Measurements from ENCODE around the gene COL24A1. TPM values are rescaled to one million over a fixed set of nuclear protein-coding genes. Genes with fewer than 3 reads are reported as not detected.

The COL24A1 gene
- total RNA-seq, 4 donors from 2014 or later, result 1.2 to 4.7 (median 3.3) TPM

DNA sequence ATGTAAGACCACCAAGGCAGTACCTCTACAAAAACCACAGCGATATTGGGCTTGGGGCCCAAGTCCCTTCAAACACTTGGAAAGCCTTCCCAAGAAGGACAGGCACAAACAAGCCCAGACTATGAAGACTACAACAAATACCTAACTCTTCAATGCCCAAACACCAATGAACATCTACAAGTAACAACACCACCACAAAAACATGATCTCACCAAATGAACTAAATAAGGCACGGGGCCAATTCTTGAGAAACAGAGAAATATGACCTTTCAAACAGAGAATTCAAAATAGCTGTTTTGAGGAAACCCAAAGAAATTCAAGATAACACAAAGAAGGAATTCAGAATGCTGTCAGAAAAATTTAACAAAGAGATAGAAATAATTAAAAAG lies 86.8 kb downstream of the COL24A1 start:
- H3K9me3 ChIP-seq, result no peaks in the 10 kb centered on the region
- H3K27ac ChIP-seq, result no peak overlapping the region
- WGBS, 2 donors (ENCODE audit: low coverage in 1 of 2), result 54 to 75% methylated on average over 1 to 2 of the region's 2 CpGs
- no peaks in the 10 kb centered on the region for H3K36me3 ChIP-seq
- no peak for TF ChIP-seq EP300 (IDR thresholded peaks at IDR 0.05)
- no peak for TF ChIP-seq POLR2AphosphoS5 (IDR thresholded peaks at IDR 0.05)
- no peak for TF ChIP-seq POLR2A (IDR thresholded peaks at IDR 0.05)
- TF ChIP-seq CTCF (IDR thresholded peaks at IDR 0.05), result no peak
- H3K4me3 ChIP-seq, result no peak overlapping the region
- ATAC-seq, result no peak
- no peaks in the 10 kb centered on the region for H3K27me3 ChIP-seq
- H3K4me1 ChIP-seq, result peaks cover 0 to 5% (median 0%) of the 10 kb centered on the region in 3 donors

DNA sequence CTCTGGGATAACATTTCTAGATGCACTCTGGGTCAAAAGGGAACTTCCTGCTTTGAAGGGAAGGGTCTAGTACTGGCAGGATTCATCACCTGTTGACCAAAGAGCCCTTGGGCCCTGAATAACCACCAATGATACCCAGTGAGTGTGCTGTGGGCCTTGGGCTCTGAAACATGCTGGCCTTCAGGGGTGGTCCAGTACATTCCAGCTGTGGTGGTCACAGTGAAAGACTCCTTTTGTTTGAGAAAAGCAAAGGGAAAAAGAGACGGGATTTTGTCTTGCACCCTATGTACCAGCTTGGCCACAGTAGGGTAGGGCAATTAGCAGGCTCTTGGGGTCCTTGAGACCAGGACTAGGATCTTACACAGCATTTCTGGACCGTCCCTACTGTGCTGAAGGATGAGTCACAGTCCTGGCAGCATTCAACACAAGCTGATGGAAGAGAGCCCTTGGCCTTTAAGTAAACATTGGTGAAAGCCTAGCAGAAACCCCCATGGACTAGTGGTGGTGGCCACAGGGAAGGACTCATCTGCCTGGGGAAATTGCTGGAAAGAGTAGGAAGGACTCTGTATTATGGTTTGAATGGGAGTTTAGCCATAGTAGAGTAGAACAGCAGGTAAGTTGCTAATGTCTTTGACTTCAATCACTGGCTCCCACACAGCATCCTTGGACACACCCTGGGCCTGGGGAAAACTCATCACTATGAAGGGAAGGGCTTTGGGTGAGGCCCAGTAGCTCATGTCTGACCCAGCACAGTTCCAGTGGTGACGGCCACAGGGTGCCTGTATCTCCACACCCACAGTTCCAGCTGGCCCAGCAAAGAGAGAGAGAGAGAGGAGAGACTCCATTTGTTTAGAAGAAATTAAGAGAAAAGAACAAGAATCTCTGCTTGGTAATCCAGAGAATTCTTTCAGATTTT lies 87.5 kb downstream of the COL24A1 start:
- ATAC-seq, result peak; percentile 31
- H3K27ac ChIP-seq, result no peak overlapping the region
- WGBS, 2 donors (ENCODE audit: low coverage in 1 of 2), result 60 to 80% methylated on average over 2 to 3 of the region's 3 CpGs

GRCh38 chr1:86068271-86068721 lies 88.3 kb downstream of the COL24A1 start:
- WGBS, 2 donors (ENCODE audit: low coverage in 1 of 2), result 0 to 50% methylated on average over 1 to 2 of the region's 3 CpGs
- TF ChIP-seq POLR2A (IDR thresholded peaks at IDR 0.05) (no peak), EP300 (IDR thresholded peaks at IDR 0.05) (no peak)
- Histone ChIP-seq H3K9me3 (no peaks in the 10 kb centered on the region), H3K4me1 (peaks cover 0 to 5% (median 0%) of the 10 kb centered on the region in 3 donors), H3K4me3 (no peak overlapping the region), H3K27ac (no peak overlapping the region), H3K27me3 (no peaks in the 10 kb centered on the region), H3K36me3 (no peaks in the 10 kb centered on the region)
- no peak for ATAC-seq

More for the DNA sequence above, 87.5 kb downstream of the COL24A1 start:
- no peak overlapping the region for H3K4me3 ChIP-seq
- no peaks in the 10 kb centered on the region for H3K36me3 ChIP-seq
- H3K4me1 ChIP-seq, result peaks cover 0 to 5% (median 0%) of the 10 kb centered on the region in 3 donors
- no peaks in the 10 kb centered on the region for H3K9me3 ChIP-seq
- TF ChIP-seq POLR2AphosphoS5 (IDR thresholded peaks at IDR 0.05) (no peak), EP300 (IDR thresholded peaks at IDR 0.05) (no peak), POLR2A (IDR thresholded peaks at IDR 0.05) (no peak), CTCF (IDR thresholded peaks at IDR 0.05) (no peak)
- H3K27me3 ChIP-seq, result no peaks in the 10 kb centered on the region

GRCh38 chr1:86067626-86068025 lies 88.9 kb downstream of the COL24A1 start:
- Histone ChIP-seq H3K4me3 (no peak overlapping the region), H3K36me3 (no peaks in the 10 kb centered on the region), H3K4me1 (peaks cover 0 to 5% (median 0%) of the 10 kb centered on the region in 3 donors), H3K27me3 (no peaks in the 10 kb centered on the region), H3K9me3 (no peaks in the 10 kb centered on the region), H3K27ac (no peak overlapping the region)
- TF ChIP-seq POLR2A (IDR thresholded peaks at IDR 0.05) (no peak), CTCF (IDR thresholded peaks at IDR 0.05) (no peak), POLR2AphosphoS5 (IDR thresholded peaks at IDR 0.05) (no peak), EP300 (IDR thresholded peaks at IDR 0.05) (no peak)
- ATAC-seq, result no peak

DNA sequence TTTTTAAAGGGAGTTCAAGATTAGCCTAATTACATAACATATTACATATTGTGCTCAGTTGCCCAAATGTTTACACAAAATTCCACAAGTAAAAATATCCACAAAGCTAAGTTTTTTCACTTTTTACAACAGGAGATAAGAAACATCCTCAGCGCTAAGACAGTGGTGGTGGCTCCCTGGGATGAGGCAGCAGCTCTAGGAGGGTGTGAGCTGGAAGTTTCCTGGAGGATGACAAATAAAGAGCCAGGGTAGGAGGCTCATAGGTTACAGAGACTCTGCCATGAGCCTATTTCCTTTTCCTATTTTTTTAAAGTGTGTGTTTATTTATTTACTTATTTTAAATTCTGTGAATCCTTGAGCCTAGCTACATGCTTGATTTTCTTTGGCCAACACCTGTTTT lies 91.7 kb downstream of the COL24A1 start:
- ATAC-seq, result no peak
- peaks cover 0 to 5% (median 0%) of the 10 kb centered on the region in 3 donors for H3K4me1 ChIP-seq
- WGBS, 2 donors (ENCODE audit: low coverage in 1 of 2), result 57% methylated on average over 1 of the region's 1 CpG
- no peak overlapping the region for H3K27ac ChIP-seq
- no peak overlapping the region for H3K4me3 ChIP-seq
- TF ChIP-seq CTCF (IDR thresholded peaks at IDR 0.05) (no peak), POLR2A (IDR thresholded peaks at IDR 0.05) (no peak)
- H3K27me3 ChIP-seq, result no peaks in the 10 kb centered on the region
- H3K36me3 ChIP-seq, result no peaks in the 10 kb centered on the region
- H3K9me3 ChIP-seq, result no peaks in the 10 kb centered on the region
